Ishikawa (cell line): ENCODE data around the gene ARG2.

Experiments
- CEBPB ChIP-seq: IDR thresholded peaks from 2 replicates; pipeline ENCODE4 v1.6.1; 2012
- CREB1 ChIP-seq: IDR thresholded peaks from 2 replicates; pipeline ENCODE4 v1.6.1; 2012; ENCODE audit warnings: low read depth
- EGR1 ChIP-seq: IDR thresholded peaks from 2 replicates; pipeline ENCODE4 v1.6.1; 2012
- EP300 ChIP-seq: IDR thresholded peaks from 2 replicates; pipeline ENCODE4 v1.6.1; 2012; ENCODE audit warnings: borderline replicate concordance
- FOXM1 ChIP-seq: IDR thresholded peaks from 2 replicates; pipeline ENCODE4 v1.6.1; 2012; ENCODE audit warnings: low read depth, borderline replicate concordance
- NFIC ChIP-seq: IDR thresholded peaks from 2 replicates; pipeline ENCODE4 v1.6.1; 2012
- RAD21 ChIP-seq: IDR thresholded peaks from 2 replicates; pipeline ENCODE4 v1.6.1; 2012; ENCODE audit warnings: low read depth
- TAF1 ChIP-seq: IDR thresholded peaks from 2 replicates; pipeline ENCODE4 v1.6.1; 2012; ENCODE audit warnings: low read depth, mild to moderate bottlenecking
- TCF12 ChIP-seq: IDR thresholded peaks from 2 replicates; pipeline ENCODE4 v1.6.1; 2012; ENCODE audit warnings: low read depth
- TEAD4 ChIP-seq: IDR thresholded peaks from 2 replicates; pipeline ENCODE4 v1.6.1; 2012
- YY1 ChIP-seq: IDR thresholded peaks from 2 replicates; pipeline ENCODE4 v1.6.1; 2012; ENCODE audit warnings: low read depth
- ZBTB7A ChIP-seq: IDR thresholded peaks from 2 replicates; pipeline ENCODE4 v1.6.1; 2012; ENCODE audit warnings: low read depth
- TF ChIP-seq, protein P1 (sequence below): IDR thresholded peaks from 2 replicates; pipeline ENCODE4 v1.6.1; 2012
- TF ChIP-seq, protein P2 (sequence below): IDR thresholded peaks from 2 replicates; pipeline ENCODE4 v1.6.1; 2012; ENCODE audit warnings: low read depth, mild to moderate bottlenecking
- TF ChIP-seq, protein P3 (sequence below): IDR thresholded peaks from 2 replicates; pipeline ENCODE4 v1.6.1; 2012

ARG2 gene

DNA sequence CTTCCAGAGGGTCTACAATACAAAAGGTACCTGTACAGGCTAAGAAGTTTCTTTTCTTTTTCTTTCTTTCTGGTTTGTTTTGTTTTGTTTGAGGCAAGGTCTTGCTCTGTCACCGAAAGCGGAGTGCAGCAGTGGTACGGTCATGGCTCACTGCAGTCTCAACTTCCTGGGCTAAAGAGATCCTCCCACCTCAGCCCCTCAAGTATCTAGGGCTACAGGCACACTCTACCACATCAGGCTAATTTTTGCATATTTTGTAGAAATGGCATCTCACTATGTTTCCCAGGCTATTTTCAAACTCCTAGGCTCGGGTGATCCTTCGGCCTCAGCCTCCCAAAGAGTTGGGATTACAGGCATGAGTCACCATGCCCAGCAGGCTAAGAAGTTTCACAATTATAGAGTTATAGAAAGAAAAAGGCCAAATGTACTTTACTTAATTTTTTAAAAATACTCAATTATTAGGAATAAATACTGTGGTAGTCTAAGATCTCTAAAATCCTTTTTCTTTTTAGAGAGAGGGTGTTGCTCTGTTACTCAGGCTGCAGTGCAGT, 16.6 kb upstream of the ARG2 start:
- TF ChIP-seq CREB1 (no peak), YY1 (no peak)

DNA sequence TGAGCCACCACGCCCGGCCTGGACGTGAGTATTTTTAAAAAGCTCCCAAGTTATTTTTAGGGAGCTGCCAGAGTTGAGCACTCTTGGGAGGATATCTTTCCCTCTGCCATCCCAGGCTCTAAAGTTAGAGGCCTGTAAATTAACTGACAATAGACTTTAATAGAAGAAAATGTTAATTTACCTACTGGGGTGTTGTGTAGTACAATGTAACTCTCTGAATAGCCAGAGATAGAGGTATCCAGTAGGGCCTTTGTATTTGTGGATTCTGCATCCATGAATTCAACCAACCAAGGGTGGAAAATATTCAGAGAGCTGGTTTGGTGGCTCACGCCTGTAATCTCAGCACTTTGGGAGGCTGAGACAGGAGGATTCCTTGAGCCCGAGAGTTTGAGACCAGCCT, 12.1 kb upstream of the ARG2 start:
- no peak for TF ChIP-seq TAF1
- no peak for TF ChIP-seq EP300
- no peak for TF ChIP-seq NFIC
- TF ChIP-seq CEBPB: no peak
- TF ChIP-seq, protein P1, sequence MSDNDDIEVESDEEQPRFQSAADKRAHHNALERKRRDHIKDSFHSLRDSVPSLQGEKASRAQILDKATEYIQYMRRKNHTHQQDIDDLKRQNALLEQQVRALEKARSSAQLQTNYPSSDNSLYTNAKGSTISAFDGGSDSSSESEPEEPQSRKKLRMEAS: no peak
- TF ChIP-seq FOXM1: no peak
- TF ChIP-seq TCF12: no peak
- TF ChIP-seq, protein P2, sequence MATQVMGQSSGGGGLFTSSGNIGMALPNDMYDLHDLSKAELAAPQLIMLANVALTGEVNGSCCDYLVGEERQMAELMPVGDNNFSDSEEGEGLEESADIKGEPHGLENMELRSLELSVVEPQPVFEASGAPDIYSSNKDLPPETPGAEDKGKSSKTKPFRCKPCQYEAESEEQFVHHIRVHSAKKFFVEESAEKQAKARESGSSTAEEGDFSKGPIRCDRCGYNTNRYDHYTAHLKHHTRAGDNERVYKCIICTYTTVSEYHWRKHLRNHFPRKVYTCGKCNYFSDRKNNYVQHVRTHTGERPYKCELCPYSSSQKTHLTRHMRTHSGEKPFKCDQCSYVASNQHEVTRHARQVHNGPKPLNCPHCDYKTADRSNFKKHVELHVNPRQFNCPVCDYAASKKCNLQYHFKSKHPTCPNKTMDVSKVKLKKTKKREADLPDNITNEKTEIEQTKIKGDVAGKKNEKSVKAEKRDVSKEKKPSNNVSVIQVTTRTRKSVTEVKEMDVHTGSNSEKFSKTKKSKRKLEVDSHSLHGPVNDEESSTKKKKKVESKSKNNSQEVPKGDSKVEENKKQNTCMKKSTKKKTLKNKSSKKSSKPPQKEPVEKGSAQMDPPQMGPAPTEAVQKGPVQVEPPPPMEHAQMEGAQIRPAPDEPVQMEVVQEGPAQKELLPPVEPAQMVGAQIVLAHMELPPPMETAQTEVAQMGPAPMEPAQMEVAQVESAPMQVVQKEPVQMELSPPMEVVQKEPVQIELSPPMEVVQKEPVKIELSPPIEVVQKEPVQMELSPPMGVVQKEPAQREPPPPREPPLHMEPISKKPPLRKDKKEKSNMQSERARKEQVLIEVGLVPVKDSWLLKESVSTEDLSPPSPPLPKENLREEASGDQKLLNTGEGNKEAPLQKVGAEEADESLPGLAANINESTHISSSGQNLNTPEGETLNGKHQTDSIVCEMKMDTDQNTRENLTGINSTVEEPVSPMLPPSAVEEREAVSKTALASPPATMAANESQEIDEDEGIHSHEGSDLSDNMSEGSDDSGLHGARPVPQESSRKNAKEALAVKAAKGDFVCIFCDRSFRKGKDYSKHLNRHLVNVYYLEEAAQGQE: no peak
- TF ChIP-seq RAD21: no peak
- TF ChIP-seq TEAD4: no peak
- no peak for TF ChIP-seq YY1
- no peak for TF ChIP-seq EGR1
- no peak for TF ChIP-seq CREB1
- TF ChIP-seq ZBTB7A: no peak
- TF ChIP-seq, protein P3, sequence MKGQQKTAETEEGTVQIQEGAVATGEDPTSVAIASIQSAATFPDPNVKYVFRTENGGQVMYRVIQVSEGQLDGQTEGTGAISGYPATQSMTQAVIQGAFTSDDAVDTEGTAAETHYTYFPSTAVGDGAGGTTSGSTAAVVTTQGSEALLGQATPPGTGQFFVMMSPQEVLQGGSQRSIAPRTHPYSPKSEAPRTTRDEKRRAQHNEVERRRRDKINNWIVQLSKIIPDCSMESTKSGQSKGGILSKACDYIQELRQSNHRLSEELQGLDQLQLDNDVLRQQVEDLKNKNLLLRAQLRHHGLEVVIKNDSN: no peak

DNA sequence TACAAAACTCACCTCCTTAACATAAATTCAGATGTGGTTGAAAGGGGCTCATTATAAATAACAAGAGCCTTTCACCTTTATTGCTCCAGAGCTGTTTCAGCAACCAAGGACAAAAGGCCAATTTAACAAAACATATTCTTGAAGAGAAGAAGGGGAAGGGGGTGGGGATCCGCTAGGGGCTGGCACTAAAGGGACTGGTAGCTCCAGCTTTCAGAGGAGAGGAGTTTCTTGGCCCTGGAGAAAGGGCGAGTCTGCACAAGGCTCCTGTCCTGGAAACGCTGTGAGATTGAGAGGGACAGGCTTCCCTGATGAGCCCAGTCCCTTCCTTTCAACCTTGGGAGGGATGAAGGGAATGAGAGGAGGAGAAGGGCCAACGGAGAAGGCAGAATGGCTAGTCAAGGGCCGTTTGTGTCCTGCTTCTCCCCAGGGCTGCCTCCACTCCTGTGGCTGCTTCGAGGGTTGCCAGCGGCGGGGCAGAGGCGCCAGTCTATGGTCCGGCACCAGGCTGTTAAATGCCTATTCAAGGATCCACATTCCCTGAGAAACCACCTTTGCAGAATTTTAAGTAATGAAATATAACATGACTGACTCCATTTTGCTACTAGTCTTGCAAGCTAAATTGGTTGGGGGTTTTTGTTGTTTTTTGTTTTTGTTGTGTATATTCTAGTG, 9.9 kb upstream of the ARG2 start:
- TF ChIP-seq, protein P2: no peak
- TF ChIP-seq CEBPB (no peak), EGR1 (no peak), CREB1 (no peak), RAD21 (no peak)
- TF ChIP-seq, protein P1: no peak
- TF ChIP-seq, protein P3: no peak

DNA sequence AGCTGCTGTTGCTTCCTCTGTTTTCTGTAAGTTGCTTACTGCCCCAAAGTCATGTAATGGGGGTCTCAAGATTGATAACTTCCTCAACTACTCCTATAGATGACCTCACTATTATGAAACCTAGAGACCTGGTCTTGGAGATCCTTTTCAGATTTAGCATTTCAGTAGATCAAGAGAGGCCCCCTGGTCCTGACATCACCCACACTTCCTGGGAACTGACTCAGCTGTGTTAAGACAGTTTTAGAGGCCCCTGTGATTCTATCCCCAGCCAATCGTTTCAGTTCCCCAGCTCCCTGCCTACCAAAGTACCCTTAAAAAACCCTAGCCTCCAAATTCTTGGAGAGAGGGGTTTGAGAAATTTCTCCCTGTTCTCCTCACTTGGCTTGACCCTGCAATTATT, 9.2 kb upstream of the ARG2 start:
- TF ChIP-seq, protein P1: no peak
- TF ChIP-seq, protein P3: no peak
- TF ChIP-seq RAD21 (no peak), FOXM1 (no peak), CREB1 (no peak), TCF12 (no peak), ZBTB7A (no peak), YY1 (no peak), TAF1 (no peak), NFIC (no peak), CEBPB (no peak), EP300 (no peak)
- TF ChIP-seq, protein P2: no peak
